OCI-LY3 (cell line): Measurements from ENCODE around the gene ZNF710.
"Not testable (repeated sequence)": the region's sequence is repeated elsewhere in the genome, so short reads cannot be mapped to it uniquely, and the experiment has no call there.

Source experiments
- H2AFZ ChIP-seq: fragments of 200-600, 300-600 bp; shearing (Covaris generic); 2 replicates; pipeline ENCODE4 v1.6.0; 2014; ENCODE audit warnings: antibody characterized with exemption, low read depth, low read length
- H3K27ac ChIP-seq: fragments of 200-600, 300-600 bp; sonication (generic); 2 replicates; pipeline ENCODE4 v1.5.1; 2014; ENCODE audit warnings: mild to moderate bottlenecking, low read length, moderate library complexity, mixed read lengths
- H3K27me3 ChIP-seq: fragments of 200-600, 300-600 bp; sonication (generic); 2 replicates; pipeline ENCODE4 v1.6.1; 2014; ENCODE audit warnings: low read depth, low read length, mixed read lengths
- H3K36me3 ChIP-seq: fragments of 200-600, 300-600 bp; sonication (generic); replicated peaks from 2 replicates; pipeline ENCODE3; 2014; ENCODE audit warnings: low read depth, low read length, mixed read lengths
- H3K4me1 ChIP-seq: fragments of 300-600, 200-600 bp; sonication (generic); 2 replicates; pipeline ENCODE4 v1.6.1; 2014; ENCODE audit warnings: low read length, mixed read lengths
- H3K4me2 ChIP-seq: fragments of 200-600, 300-600 bp; sonication (generic); 2 replicates; pipeline ENCODE4 v1.6.1; 2014; ENCODE audit warnings: low read length, mixed read lengths
- H3K4me3 ChIP-seq: fragments of 300-600, 200-600 bp; sonication (generic); 2 replicates; pipeline ENCODE4 v1.5.1; 2014; ENCODE audit warnings: antibody characterized with exemption, mild to moderate bottlenecking, low read length, moderate library complexity
- H3K79me2 ChIP-seq: fragments of 300-600, 200-600 bp; shearing (Covaris generic); 2 replicates; pipeline ENCODE4 v1.6.1; 2014; ENCODE audit warnings: mild to moderate bottlenecking, low read length, mixed read lengths
- H3K9ac ChIP-seq: fragments of 300-600, 200-600 bp; shearing (Covaris generic); 2 replicates; pipeline ENCODE4 v1.6.0; 2014; ENCODE audit warnings: mild to moderate bottlenecking, low read length, moderate library complexity
- H3K9me3 ChIP-seq: fragments of 200-600, 300-600 bp; shearing (Covaris generic); 2 replicates; pipeline ENCODE4 v1.6.1; 2014; ENCODE audit warnings: low read length, mixed read lengths; ENCODE audit not compliant: insufficient read depth
- H4K20me1 ChIP-seq: fragments of 200-600, 300-600 bp; sonication (generic); 2 replicates; pipeline ENCODE4 v1.6.1; 2016; ENCODE audit warnings: low read length, mixed read lengths; ENCODE audit not compliant: insufficient read depth
- CTCF ChIP-seq: fragments of 200-600, 300-600 bp; sonication (generic); IDR thresholded peaks from 2 replicates; pipeline ENCODE4 v1.5.1; 2014; ENCODE audit warnings: antibody characterized with exemption, low read length, low read depth
- EZH2phosphoT487 ChIP-seq: fragments of 200-600 bp; shearing (Covaris generic); IDR thresholded peaks from 2 replicates; pipeline ENCODE4 v1.6.1; 2018; ENCODE audit warnings: antibody characterized with exemption, mixed run types, low read depth

ZNF710 gene

GRCh38 chr15:90103701-90104329 is 102.7 kb downstream of the ZNF710 start:
- H4K20me1 ChIP-seq: peaks cover 17% of the 10 kb centered on the region; the same call in 1 of the 2 replicates
- H3K9me3 ChIP-seq: no peaks in the 10 kb centered on the region
- H3K4me1 ChIP-seq: peaks cover 21% of the 10 kb centered on the region
- peaks cover 15% of the 10 kb centered on the region for H3K36me3 ChIP-seq
- TF ChIP-seq EZH2phosphoT487: no peak
- no peak overlapping the region for H3K4me3 ChIP-seq
- no peak overlapping the region for H3K4me2 ChIP-seq
- H3K79me2 ChIP-seq: peaks cover 39% of the 10 kb centered on the region
- no peaks in the 10 kb centered on the region for H3K27me3 ChIP-seq
- no peak overlapping the region for H3K27ac ChIP-seq
- H3K9ac ChIP-seq: no peak overlapping the region
- no peak overlapping the region for H2AFZ ChIP-seq

GRCh38 chr15:90104551-90104950 is 103.4 kb downstream of the ZNF710 start:
- Histone ChIP-seq H3K4me3 (no peak overlapping the region), H3K4me1 (peaks cover 13% of the 10 kb centered on the region), H2AFZ (no peak overlapping the region), H3K4me2 (no peak overlapping the region), H3K36me3 (peaks cover 14% of the 10 kb centered on the region), H4K20me1 (peaks cover 13% of the 10 kb centered on the region; the same call in 1 of the 2 replicates), H3K9me3 (no peaks in the 10 kb centered on the region), H3K27ac (no peak overlapping the region), H3K9ac (no peak overlapping the region), H3K79me2 (peaks cover 32% of the 10 kb centered on the region), H3K27me3 (no peaks in the 10 kb centered on the region)
- TF ChIP-seq EZH2phosphoT487: no peak
- no peak for TF ChIP-seq CTCF

- peaks cover 22% of the 10 kb centered on the region for H3K79me2 ChIP-seq
- no peak overlapping the region for H3K4me2 ChIP-seq
- H3K4me1 ChIP-seq: peaks cover 4% of the 10 kb centered on the region
- no peak overlapping the region for H3K9ac ChIP-seq
- TF ChIP-seq CTCF (no peak), EZH2phosphoT487 (no peak)
- no peaks in the 10 kb centered on the region for H3K9me3 ChIP-seq
- H4K20me1 ChIP-seq: peaks cover 3% of the 10 kb centered on the region; the same call in 1 of the 2 replicates
- no peaks in the 10 kb centered on the region for H3K27me3 ChIP-seq
- H2AFZ ChIP-seq: no peak overlapping the region
- peaks cover 6% of the 10 kb centered on the region for H3K36me3 ChIP-seq
- H3K4me3 ChIP-seq: no peak overlapping the region
- H3K27ac ChIP-seq: no peak overlapping the region
Observed at GRCh38 chr15:90105521-90105920, 104.4 kb downstream of the ZNF710 start.

GRCh38 chr15:90106522-90107117 is 105.5 kb downstream of the ZNF710 start:
- Histone ChIP-seq H3K36me3 (no peaks in the 10 kb centered on the region), H3K79me2 (peaks cover 11% of the 10 kb centered on the region), H2AFZ (no peak overlapping the region), H3K27ac (no peak overlapping the region), H3K4me1 (no peaks in the 10 kb centered on the region), H4K20me1 (no peaks in the 10 kb centered on the region), H3K9ac (no peak overlapping the region), H3K4me2 (no peak overlapping the region), H3K9me3 (no peaks in the 10 kb centered on the region), H3K27me3 (no peaks in the 10 kb centered on the region), H3K4me3 (no peak overlapping the region)
- no peak for TF ChIP-seq CTCF
- TF ChIP-seq EZH2phosphoT487: no peak

- H3K36me3 ChIP-seq, H3K4me1 ChIP-seq, H3K9me3 ChIP-seq, H2AFZ ChIP-seq, H3K4me2 ChIP-seq, H3K79me2 ChIP-seq, H4K20me1 ChIP-seq, H3K27ac ChIP-seq, H3K27me3 ChIP-seq, H3K4me3 ChIP-seq, H3K9ac ChIP-seq: not testable (repeated sequence)
Observed at GRCh38 chr15:90108038-90108437, 106.9 kb downstream of the ZNF710 start.

GRCh38 chr15:90109163-90109751 is 108.1 kb downstream of the ZNF710 start:
- not testable (repeated sequence) for H4K20me1 ChIP-seq, H3K36me3 ChIP-seq, H3K27ac ChIP-seq, H3K4me1 ChIP-seq, H3K27me3 ChIP-seq, H3K9me3 ChIP-seq, H3K79me2 ChIP-seq, H3K4me3 ChIP-seq, H2AFZ ChIP-seq, H3K4me2 ChIP-seq, H3K9ac ChIP-seq
